HG02642 (cell line): ENCODE measurements around the gene RNU11.
"Not testable (repeated sequence)": the region's sequence is repeated elsewhere in the genome, so short reads cannot be mapped to it uniquely, and the experiment has no call there.

Experiments
- ATAC-seq: cut with Tn5 transposase; IDR thresholded peaks from one replicate; pipeline ENCODE4 v1.9.1; 2021; ENCODE audit warnings: mild to moderate bottlenecking; ENCODE audit not compliant: unreplicated experiment, poor library complexity

RNU11 gene

DNA sequence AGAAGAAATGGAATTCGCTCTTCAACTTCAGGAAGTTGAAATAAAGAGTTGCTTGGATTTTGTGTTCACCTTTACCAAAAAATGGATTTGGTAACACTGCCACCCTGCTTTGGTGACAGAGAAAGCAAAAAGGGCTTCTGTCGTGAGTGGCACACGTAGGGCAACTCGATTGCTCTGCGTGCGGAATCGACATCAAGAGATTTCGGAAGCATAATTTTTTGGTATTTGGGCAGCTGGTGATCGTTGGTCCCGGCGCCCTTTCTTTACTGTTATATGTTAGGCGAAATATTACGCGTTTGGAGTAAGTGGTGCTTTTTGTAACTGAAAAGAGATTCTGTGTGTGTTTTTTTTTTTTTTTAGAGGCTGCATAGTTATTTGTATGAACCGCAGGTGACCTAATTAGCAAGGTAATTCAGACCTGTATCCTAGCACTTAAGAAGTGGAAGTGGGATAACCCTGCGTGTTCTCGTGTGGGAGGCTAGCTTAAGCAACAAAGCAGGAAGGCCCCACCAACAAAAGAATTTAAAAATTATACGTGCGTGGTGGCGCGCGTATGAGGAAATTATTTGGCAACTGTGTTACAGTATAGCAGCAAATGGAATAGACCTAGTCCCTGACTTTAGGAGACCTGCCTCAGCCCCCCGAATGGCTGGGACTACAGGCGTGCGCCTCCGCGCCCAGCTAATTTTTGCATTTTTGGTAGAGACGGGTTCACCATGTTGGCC is at the start of gene RNU11:
Gene RNU11 (plus strand): TSS at position 127 of the 725 bp plus-strand sequence.
- peak; percentile 64 for ATAC-seq

DNA sequence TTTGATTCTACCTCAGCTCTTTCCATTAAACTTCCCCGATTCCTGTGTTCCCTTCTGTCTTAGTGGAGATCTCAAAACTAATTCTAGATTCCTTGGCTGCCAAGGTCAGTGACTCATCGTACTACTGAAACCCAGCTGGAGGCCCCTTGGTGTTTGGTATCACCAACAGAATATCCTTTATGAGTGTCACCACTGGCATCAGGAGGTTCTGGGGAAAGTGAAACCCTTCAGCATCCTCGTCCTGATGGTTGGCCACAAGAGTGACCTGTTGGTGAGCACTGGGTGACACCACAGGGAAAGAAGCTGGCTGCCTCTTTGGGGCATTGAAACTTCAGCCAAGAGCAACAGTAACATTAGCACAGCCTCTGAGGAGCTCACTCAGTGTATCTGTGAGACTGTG is 46.7 kb upstream of the RNU11 start:
- no peak for ATAC-seq

DNA sequence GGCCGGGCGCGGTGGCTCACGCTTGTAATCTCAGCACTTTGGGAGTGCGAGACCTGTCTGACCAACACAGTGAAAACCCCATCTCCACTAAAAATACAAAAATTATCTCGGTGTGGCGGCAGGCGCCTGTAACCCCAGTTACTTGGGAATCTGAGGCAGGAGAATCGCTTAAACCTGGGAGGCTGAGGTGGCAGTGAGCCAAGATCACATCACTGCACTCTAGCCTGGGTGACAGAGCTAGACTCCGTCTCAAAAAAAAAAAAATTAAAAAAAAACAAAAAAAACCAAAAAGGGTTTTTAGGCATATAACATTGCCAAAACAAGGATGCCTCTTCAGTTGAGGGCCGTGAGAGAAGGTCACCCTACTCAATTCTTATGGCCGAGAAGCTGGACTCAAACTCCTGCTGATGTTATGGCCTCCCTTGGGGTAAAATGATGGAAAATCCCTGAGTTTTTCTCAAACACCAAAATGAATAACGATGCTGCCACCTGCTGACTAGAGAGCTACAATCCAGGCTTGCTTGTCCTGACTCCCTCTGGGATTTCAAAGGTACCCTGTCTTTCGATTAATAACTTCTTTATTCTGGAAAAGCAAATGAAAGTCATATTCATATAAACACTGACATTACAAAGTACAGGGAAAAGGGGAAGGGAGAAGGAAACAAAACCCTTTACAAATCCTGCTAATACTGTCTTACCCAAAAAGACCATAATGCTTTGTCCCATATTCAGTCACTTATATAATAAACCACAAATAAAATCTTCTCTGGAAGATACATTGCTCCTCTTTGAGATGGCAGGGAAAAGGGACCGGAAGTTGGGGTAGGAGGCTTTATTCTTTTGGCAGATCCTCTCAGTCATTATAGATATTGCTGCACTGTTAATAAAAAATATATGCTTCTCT is 45.6 kb upstream of the RNU11 start:
- ATAC-seq = no peak

DNA sequence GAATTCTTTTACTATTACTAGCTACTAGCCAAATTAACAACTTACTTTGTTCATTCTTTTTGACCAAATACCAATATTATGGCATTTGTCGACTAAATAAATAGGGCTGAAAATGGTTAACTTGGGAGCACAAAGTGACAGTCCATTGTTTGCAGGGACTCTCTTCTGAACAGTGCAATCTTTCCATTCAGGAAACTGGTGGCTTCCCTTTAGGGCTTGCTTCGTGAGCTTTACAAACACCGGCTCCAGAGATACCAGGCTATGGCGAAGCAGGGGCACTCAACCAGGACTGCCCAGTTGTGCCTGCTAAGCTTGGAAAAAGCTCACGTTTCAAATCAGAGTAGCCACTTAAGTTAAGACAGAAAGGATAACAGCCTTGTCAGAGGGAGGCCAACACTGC is 44.0 kb upstream of the RNU11 start:
- no peak for ATAC-seq

DNA sequence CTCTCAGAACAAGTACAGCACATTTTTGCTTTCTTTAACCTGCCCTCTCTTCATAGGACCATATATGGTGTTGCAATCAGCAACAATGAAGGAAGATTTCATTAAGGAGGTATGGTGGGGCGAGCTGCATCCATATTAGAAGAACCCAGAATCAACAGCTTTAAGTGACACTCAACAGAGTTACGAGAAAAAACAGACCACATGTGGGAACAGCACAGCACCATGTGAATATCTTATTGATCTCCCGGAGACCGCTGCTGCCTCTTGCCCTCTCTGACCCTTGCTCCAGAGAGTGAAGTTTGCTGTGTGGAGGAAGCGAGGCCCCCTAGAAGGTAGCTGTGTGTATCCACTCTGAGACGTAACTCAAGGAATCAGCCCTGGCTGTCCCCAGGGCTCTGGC is 43.4 kb upstream of the RNU11 start:
- ATAC-seq = no peak

DNA sequence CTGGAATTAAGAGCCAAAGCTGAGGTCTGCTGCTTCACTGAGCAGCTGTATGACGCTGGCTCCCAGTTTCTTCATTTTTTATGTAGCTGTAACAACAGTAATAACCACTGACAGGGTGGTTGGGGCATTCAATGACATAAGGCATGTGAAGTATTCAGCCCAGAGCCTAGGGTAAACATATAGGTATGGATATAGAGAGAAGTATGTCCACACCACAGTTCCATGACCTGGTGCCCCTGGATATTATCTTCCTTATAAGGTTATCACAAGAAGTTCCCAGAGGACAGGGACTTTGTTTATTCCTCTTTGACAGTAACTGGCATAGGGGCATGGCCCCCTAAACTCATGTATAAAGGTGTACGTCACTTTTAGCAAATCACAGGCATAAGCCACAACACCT is 41.6 kb upstream of the RNU11 start:
- ATAC-seq = no peak

DNA sequence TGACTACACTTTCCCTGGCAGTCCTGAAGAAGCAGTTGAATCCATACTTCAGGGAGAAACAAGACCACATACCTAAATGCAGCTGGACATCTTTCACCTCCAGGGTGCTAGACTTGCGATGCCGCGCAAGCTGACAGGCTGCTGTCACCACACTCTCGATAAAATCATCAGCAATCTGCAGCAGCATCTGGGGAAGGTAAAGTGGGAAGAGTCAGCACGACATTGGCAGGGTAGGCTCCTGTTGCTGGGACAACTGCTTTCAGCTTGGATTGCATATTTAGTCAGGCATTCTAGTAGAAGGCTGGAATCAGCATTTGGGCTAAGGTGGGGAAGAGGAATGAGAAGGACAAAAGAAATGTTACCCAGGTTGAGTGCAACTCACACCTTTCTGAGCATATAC is 35.2 kb upstream of the RNU11 start:
- no peak for ATAC-seq

DNA sequence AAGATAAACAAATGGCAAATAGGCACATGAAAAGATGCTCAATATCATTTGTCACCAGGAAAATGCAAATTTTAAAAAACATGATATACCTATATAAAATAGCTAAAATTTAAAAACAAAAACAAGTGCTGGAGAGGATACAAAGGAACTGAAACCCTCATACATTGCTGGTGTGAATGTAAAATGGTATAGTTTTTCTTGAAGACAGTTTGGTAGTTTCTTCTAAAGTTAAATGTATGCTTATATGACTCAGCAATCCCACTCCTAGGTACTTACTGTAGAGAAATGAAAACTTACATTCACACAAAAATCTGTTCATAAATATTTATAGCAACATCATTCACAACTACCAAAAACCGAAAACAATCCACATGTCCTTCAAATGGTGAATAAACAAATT is 16.7 kb upstream of the RNU11 start:
- ATAC-seq = no peak

DNA sequence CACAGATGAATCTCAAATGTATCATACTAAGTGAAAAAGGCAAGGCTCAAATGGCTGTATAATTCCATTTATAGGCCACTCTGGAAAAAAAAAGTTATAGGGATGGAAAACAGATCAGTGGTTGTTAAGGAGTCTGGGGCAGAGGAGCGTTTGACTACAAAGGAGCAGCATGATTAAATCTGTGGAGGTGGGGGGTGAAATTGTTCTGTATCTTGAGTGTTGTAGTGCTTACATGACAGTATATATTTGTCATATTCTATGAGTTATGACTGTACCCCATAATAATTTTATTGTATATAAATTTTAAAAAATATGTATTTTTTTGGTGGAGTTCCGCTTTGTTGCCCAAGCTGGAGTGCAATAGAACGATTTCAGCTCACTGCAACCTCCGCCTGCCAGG is 15.8 kb upstream of the RNU11 start:
- ATAC-seq = no peak

DNA sequence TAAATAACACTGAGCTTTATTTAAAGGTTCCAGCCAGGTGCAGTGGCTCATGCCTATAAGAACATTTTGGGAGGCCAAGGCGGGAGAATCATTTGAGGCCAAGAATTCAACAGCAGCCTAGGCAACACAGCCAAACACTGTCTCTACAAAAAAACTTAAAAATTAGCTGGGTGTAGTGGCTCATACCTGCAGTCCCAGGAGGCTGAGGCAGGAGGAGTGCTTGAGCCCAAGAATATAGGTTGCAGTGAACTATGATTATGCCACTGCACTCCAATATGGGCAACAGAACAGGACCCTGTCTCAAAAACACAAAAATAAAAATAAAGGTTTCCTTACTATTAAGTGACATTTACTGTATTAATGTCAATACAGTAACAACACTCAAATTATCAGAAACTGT is 7.6 kb upstream of the RNU11 start:
- no peak for ATAC-seq

DNA sequence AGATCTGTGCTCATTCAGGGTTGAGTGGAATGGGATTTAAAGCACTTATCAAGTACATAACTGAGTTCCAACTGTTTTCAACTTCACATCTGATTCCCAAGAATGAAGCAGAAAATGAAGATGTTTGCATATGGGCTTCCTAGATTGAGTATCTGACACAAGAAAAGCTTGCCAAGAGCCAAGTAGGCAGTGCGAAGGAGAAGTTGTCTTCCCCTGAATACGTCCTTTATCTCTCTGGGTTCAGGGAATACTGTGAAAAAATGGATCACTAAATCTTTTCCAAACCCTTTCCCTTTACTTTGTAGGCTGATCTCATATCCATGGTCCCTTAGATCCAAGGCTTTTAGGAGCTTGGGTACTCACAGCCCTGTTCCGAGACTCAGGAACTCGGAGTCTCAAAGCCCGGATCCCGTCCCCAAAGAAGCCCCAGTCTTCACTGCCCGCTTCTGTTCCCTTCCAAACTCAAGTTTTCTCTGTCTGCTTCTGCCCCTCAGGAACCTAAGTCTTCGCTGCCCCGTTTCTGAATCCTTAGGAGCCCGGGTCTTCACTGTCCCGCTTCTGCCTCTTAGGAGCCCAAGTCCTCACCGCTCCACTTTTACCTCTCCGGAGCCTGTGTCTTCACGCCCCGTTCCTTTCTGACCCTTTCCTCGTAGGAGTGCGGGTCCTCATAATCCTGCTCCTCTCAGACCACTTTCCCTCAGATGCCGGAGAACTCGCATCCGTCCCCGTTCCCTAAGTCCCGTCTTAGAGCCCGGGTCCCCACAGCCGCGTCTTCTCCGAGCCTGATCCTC is 6.1 kb upstream of the RNU11 start:
- peak; percentile 12 for ATAC-seq

DNA sequence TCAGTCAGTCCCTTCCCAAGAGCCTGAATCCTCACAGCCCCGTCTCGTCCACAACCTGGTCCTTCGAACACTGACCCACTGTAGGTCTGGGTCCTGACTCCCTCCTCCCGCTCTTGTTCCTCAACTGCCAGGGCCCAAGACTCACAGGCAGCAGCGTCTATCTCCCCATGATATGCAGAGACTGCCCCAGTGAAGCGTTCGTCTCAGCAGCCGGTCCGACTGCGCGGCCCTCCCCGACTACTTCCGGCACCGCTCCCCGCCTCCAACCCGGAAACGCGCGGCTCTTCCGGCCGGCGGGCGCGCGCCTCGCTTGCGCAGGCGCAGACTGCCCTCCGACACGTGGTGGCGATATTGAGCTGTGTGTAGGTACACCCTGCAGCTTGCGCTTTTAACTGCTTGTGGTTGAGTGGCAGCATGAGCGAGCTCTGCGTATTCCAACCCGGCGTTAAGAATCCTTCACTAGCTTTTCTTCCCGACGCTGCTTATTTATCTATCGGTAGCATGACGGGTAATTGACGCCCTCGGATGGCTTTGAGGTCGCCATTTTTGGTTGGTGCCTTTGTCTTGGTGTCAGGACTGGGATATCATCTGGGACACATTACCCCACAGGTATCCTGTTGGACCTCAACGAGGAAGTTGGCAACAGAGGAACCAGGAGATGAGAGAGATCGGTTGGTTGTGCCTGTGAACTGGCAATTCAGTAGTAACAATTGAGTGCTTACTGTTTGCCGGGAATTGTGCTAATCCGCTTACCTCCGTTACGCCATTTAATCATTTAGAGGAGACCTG is 5.4 kb upstream of the RNU11 start, which contains the start of gene TAF12:
Gene TAF12 (minus strand): TSS at position 221 of the 789 bp plus-strand sequence. CDS start 20,986 bp downstream, outside the sequence.
- peak; percentile 78 for ATAC-seq

DNA sequence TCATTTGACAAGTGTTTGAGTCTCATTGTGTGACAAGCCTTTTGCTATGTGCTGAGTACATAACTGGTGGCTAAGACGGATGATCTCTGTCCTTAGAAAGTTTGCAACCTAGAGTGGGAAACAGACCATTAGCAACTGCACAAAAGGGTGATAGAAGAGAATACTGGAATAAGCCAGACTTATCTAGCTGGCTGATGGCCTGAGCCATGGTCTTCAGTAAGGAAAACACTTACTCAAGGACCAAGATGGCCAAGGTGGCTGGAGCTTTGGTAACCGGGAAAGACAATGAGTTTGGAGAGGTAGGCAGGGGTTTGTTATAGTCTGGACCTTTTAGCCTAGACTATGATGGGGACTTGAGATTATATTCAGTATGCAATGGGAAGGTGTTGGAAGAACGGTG is 3.9 kb upstream of the RNU11 start:
- no peak for ATAC-seq

DNA sequence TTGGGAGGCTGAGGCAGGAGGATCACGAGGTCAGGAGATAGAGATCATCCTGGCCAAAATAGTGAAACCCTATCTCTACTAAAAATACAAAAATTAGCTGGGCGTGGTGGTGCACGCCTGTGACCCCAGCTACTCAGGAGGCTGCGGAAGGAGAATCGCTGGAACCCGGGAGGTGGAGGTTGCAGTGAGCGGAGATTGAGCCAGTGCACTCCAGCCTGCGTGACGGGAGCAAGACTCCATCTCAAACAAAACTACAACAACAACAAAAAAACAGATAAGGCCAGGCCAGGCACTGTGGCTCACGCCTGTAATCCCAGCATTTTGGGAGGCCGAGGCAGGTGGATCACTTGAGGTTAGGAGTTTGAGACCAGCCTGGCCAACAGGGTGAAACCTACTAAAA is 3.0 kb upstream of the RNU11 start:
- ATAC-seq = not testable (repeated sequence)

DNA sequence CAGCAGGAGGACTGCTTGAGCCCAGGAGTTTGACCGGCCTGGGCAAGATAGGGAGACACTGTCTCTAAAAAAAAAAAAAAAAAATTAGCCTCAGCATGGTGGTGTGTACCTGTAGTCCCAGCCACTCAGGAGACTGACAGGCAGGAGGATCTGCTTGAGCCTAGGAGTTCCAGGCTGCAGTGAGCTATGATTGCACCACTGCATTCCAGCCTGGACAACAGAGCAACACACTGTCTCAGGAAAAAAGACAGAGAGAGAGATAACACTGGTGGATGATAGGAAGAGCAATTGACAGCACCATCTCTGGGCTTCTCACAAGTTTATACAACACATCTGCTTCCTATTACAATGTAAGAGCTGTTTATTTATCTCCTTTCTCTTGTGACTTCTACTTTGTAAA is 2.4 kb upstream of the RNU11 start:
- no peak for ATAC-seq

DNA sequence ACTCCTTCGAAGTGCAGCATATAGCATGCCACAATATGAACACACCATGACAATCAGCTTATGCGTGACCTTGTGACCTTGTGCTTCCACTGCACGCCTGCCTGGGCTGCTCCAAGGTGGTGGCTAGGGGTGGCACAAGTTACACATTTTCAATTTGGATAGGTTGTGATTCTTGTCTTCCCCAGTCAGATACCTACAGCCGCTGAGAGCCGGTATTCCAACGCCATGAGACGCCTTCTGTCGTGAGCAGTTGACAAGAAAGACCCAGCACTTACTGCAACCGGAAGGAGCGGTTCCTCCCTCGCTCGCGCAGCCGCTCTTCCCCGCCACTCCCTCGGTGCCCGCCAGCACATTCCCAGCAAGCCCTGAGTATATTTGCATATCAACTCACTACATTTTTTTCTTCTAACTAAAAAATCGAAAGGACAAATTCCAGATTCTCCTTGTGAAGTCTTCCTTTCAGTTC is 359 bp upstream of the RNU11 start:
- peak; percentile 71 for ATAC-seq

DNA sequence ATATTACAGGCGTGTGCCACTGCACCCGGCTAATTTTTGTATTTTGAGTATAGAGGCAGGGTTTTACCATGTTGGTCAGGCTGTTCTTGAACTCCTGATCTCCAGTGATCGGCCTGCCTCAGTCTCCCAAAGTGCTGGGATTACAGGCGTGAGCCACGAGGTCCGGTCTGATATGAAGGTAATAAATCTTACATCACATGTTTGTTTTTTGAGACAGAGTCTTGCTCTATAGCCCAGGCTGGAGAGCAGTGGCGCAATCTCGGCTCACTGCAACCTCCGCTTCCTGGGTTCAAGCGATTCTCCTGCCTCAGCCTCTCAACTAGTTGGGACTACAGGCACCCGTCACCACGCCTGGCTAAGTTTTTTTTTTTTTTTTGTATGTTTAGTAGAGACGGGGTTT is 4.7 kb downstream of the RNU11 start:
- not testable (repeated sequence) for ATAC-seq

DNA sequence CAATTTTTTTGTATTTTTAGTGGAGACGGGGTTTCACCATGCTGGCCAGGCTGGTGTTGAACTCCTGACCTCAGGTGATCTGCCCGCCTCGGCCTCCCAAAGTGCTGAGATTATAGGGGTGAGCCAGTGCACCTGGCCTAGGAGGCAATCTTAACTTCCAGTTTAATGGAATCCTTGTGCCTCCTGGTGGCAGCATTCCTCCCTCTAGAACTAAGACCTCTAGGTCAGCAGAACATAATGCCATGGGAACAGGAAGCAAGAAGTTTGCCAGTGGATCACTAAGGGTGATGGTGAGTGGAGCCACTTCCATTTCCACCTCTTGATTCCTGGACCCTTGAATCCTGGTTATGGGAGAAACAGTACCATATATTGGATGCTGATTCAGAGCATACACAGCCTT is 5.5 kb downstream of the RNU11 start:
- not testable (repeated sequence) for ATAC-seq

DNA sequence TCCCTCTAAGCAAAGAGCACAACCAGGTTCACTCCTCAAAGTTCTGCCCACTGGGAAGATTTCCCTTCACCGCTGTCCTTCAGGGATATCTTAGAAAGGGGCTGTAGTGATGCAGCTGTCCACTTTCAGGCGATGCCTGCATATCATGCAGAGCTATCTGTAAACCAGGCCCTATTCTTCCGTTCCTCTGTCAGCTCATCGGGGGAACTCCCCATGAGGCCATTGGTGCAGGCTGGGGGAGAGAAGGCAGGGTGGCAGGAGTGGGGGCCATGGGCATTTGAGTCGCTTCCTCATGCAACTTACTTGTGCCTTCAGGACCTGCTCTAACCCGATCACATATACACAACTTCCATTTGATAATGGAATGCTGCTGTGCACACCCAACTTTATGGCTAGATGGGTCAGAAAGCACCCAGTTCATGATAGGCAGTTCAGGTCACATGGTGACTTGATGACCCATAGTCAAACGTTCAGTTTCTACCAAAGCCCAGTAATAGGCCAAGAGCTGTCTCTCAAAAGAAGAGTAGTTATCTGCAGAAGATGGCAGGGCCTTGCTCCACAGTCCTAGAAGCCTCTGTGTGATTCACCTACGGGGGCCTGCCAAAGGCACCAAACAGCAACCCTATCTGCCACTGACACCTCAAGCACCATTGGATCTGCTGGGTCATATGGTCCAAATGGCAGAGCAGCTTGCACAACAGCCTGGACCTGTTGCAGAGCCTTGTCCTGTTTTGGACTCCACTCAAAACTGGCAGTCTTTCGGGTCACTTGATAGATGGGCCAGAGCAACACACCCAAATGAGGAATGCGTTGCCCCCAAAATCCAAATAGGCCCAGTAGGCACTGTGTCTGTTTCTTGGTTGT is 7.3 kb downstream of the RNU11 start:
- not testable (repeated sequence) for ATAC-seq
